Measurements from ENCODE around the gene IFNA1.
"Not testable (repeated sequence)": the region's sequence is repeated elsewhere in the genome, so short reads cannot be mapped to it uniquely, and the experiment has no call there.

The IFNA1 gene

DNA sequence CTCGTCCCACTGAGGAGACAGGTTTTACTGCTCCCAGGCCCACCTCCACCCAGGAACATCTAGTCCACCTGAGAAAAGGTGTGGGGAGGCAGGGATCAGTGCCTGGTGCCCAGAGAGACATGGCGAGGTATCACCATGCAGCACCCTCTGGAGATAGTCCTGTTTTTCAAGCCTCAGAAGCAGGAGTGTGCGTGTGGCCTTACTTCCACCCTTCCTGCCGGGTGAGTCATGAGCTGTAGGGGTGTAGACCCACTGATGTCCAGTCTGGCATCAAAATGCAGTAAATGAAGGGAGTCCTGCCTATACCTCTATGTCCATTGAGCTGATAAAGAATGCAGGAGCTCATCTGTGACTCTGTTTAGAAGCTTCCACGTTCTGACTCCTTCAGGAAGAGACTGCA lies 9.1 kb downstream of the IFNA1 start:
- not testable (repeated sequence) for DNase-seq

DNA sequence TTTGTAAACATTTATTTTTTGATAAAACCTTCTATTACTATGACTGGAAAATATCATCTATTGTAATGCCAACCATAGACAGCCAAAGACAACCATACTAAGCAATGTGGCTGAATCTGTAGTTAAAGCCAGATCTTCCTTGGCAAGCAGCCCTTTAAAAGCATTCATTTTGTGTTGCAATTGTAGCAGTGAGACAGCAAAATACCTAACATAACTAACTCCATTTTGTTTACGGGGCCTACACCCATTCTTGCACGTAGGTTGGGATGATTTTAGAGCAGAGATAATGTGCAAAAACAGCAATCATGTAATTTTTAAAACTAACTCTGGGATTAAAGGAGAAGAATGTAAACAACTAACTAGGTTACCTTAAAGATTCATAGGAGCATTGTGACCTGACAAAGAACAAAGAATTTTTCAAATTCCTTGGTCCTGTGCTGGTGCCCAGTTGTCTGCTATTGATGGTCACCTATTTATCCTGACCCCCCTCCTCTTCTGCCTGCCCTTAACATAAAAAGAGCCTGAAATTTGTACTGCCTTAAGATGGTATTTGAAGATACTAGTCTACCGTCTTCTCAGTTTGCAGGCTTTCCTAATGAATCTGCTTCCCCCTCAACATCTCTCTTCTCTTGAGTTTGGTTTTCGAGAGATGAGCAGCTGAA lies 10.6 kb downstream of the IFNA1 start:
- no peak for DNase-seq

DNA sequence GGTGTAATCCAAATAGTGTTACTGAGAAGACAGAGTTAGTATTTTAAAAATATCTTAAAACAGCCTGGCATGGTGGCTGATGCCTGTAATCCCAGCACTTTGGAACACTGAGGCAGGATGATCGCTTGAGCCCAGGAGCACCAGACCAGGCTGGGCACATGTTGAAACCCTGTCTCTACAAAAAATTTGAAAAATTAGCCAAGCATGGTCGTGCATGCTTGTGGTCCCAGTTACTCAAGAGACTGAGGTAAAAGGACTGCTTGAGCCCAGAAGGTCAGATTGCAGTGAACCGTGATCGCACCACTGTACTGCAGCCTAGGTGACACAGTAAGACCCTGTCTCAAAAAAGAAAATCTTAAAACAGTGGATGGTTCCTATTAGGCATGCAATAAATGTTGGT lies 12.4 kb downstream of the IFNA1 start:
- DNase-seq, result no peak

DNA sequence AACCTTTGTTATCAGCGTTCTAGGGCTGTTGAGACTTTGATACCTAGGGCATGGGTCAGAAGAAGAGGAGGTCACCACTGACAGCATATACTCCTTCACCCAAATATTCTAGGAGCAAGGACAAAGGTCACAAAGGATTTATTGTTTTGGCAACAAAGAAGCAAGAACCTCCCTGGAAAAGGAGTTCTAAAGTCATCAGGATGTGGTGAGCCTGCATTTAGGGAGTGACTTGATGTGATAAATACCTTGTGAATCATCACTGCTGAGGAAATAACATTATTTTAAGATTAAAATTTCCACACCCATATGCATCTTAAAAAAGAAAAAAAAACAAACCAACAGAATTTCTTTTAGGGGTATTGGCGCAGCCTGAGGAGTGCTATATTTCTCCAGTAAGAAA lies 13.9 kb downstream of the IFNA1 start:
- no peak for DNase-seq

DNA sequence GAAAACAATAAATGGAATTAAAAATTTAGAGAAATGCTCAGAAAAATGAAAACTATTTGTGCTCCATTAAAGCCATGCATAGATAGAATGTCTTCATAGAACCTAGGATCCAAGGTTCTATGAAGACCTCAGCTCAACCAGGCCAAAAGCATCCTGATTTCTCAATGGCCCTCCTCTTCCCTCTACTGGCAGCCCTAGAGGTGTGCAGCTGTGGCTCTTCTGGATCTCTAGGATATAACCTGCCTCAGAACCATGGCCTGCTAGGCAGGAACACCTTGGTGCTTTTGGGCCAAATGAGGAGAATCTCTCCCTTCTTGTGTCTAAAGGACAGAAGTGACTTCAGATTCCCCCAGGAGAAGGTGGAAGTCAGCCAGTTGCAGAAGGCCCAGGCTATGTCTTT lies 15.1 kb downstream of the IFNA1 start:
- DNase-seq, result peak in 1 of 3 experiments; percentile 1

DNA sequence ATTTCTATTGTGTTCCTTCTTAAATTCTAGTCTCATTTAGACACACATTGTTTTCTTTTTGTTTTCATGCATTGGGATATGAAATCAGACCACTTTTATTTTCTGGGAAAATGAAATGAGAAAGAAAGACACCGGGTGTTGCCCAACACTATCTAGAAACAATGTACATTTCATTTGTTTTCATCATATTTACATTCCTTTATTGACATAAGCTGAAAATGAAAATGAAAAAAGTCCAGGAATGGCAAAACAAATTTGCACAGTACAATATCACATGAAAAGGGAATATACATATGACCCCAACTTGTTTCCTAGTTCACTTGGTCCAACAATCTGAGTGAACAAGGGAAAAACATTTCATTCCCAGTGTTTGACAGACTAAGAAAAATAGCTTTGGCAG lies 21.1 kb downstream of the IFNA1 start:
- DNase-seq, result no peak

DNA sequence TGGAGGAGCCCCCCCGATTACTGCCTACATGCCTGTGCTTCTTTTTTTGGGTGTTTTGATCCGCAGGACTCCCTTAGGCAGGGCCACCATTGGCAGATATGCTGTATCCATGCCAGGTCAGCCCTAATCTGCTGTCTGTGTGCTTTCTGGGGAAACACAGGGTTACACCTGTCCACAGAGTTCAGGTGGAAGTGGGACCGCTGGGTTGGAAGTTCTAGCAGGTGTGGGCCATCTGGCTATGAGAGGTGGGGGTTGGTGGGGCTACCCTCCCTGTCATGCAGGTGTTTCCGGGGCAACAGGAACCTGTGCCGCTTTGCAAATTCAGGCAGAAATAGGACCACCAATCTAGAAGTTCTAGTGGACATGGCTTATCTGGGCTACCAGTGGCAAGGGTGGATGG lies 24.9 kb downstream of the IFNA1 start:
- DNase-seq, result no peak

DNA sequence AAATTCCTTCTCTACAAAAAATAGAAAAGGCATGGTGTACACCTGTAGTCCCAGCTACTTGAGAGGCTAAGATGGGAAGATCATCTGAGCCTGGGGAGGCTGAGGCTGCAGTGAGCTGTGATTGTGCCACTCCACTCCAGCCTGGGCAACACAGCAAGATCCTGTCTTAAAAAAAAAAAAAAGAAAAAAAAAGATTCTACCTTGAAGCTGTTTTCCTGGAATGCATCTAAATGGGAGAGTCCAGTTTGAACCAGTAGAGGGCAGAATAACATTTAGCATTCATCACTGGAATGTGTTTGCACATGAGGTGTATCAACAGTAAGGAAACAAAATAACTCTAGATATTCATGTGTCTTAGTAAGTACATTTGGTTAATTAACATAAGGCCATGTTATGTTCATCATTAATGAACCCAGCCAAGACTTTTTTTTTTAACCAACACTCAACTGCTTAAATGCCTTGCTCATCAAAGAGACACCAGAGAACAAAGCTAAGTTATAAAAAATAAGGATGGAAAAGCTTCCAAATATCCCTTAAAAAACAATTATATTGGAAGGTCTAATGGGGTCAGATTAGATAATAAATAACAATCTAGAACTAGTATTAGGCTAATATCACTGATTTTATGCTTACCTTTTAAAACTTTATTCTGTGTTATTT lies 25.8 kb downstream of the IFNA1 start:
- peak in 2 of 3 experiments; percentile 28 to 37 for DNase-seq

DNA sequence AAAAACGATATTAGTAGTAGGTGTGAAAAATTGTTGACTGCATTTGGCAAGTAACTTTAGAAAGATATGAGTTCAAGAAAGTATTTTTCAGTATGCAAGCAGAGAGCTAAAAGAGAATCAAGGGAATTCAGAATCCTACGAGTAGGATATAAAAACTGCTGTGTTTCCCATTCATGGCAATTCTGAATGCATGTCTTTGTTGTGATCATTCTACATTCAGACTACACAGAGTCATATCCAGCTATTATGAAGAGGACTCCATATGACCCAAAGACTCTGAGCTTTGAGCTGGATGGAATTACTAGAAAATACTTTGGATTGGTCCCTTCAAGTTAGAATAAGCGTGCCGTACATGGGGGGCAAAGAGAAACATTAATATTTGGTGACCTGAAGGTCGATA lies 29.9 kb downstream of the IFNA1 start:
- DNase-seq, result no peak

DNA sequence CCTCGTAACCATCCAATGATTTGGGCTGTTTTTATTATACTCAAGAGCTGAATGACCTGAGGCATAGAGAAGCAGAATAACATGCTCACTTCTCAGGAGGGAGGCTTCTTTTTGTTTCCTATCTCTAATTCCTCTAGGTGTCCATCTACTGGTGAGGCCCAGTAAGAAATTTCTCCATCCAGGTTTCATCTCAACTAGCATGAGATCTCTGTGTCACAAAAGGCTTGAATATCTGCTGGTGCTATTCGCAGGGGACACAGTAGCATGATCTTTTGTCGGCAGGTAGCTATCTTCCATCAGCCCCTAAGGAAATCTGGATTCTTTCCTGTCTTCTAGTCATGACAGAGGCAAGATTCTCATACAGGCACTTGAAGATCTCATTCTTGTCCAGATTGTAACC lies 33.0 kb downstream of the IFNA1 start:
- DNase-seq, result no peak

DNA sequence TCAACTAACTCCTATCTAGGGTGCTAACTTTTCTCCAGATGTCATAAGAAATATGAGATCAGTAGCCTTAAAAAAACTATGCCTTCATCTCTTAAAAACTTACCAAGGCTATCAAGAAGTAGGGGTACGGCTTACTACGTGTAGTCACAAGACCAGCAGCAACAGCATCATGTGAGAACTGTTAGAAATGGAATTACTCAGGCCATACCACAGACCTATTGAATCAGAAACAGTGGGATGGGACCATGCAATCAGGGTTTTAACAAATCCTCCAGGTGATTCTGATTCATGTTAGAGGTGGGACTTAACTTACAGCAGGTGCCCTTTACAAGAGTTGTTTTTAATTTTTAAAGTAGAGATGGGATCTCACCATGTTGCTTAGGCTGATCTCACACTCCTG lies 37.2 kb downstream of the IFNA1 start:
- no peak for DNase-seq

DNA sequence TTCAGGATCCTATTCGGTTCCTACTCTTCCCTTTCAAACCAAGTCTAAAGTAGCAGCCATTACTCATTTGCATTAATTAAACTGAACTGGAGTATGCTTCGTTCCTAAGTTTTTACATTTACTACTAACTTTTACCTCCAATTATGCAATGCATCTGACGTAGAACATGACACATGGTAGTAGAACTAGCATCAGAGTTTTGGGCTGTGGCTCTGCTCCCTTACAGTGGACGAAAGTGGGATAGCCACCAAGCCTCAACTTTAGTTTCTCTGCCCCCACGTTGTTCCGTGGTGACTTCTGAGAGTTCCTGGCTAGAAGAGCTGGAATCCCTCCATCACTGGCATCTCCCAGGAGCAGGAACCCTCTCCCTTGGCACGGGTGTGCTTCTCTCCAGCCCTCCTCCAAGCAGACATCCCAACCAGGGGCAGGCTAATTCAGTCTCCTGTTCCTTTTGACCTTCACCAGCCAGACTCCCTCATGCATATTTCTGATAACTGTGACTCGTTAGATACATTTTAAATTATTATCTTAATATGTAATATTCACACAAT lies 39.0 kb downstream of the IFNA1 start:
- DNase-seq, result no peak

DNA sequence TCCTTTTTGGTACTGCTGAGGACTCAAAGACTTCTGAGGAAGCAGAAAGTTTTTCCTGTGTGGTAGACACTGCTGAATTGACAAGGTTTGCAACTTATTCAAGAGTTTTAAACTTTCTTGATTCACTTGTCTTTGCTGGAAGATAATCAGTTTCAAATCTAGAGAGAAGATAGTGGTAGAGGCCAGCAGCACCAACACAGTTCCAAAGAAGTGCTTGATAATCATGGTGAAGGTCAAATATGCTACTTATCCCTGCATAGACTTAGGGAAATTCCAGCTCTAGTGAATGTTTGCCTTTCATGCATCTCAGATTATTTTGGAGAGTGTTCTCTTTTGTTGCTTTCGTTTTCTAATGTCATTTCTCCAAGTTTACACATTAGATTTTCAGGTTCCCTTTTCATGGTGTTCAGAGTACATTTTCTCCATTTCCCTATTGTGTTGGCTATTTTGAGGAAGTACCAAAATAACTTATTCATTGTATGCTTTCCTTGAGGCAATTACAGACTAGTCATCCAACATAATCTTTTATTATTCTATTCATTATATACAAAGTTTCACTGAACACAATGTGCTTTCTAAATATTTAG lies 41.3 kb downstream of the IFNA1 start:
- no peak for DNase-seq

DNA sequence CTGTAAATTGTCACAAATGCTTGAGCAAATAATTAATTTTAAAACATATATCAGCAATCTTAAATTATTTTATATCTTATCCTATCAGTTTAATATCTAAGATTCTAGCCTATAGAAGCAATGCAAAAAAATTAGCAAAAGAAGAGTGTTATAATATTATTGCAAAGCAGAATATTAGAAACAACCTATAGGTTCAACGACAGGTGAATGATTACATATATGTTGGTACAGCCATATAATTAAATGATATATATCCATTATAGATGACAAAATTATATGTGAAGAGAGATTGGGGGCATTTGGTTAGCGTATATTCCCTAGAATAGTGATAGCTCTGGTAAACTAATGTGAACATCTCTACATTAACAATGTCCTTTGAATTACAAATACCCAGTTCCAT lies 42.0 kb downstream of the IFNA1 start, which contains the start of gene IFNE:
IFNE (minus strand) TSS at position 101 of the 400 bp plus-strand sequence. CDS start 619 bp downstream, outside the sequence.
- DNase-seq, result no peak
